ENCODE data around the gene MARCHF11. TPM values are rescaled to one million over a fixed set of nuclear protein-coding genes. Genes with fewer than 3 reads are reported as not detected.

MARCHF11 gene
- total and polyA plus RNA-seq, 2 of the 4 experiments (the other 2 are of a cell fraction): not detected

- intact Hi-C loops (cut with micrococcal nuclease): no loop called here
Observed at GRCh38 chr5:16074358-16074757, 105.2 kb downstream of the MARCHF11 start.

More at GRCh38 chr5:16074358-16074757, 105.2 kb downstream of the MARCHF11 start:
- Histone ChIP-seq H2BK20ac (ENCODE audit: low read depth, low read length) (no peak overlapping the region), H4K5ac (ENCODE audit: low read depth, low read length) (no peak overlapping the region), H3K79me1 (ENCODE audit: low read depth in 1 of 2, low read length in 2 of 2) (no peaks in the 10 kb centered on the region), H3K4me1 (ENCODE audit: control insufficient read depth, insufficient read depth, low read length) (no peaks in the 10 kb centered on the region), H3K27ac (ENCODE audit: insufficient read depth, low read length) (no peak overlapping the region), H4K20me1 (ENCODE audit: insufficient read depth, low read length) (no peaks in the 10 kb centered on the region), H3K14ac (replicated peaks; ENCODE audit: low read depth, low read length) (no peak overlapping the region), H3K9ac (ENCODE audit: low read depth, low read length) (no peak overlapping the region), H2AK9ac (replicated peaks; ENCODE audit: low read depth, low read length, poor library complexity) (no peak overlapping the region), H3K36me3 (ENCODE audit: control insufficient read depth, insufficient read depth, low read length) (no peaks in the 10 kb centered on the region), H2BK120ac (ENCODE audit: low read depth, low read length) (no peak overlapping the region), H3K9me1 (ENCODE audit: insufficient read depth, low read length) (no peaks in the 10 kb centered on the region), H4K8ac (ENCODE audit: low read depth in 2 of 2, low read length in 2 of 2) (no peak overlapping the region), H2AK5ac (ENCODE audit: low read depth, low read length) (no peak overlapping the region), H3K4ac (ENCODE audit: low read depth, low read length) (no peak overlapping the region), H3K4me2 (ENCODE audit: low read depth, low read length) (no peak overlapping the region), H3K4me3 (ENCODE audit: insufficient read depth, low read depth, low read length) (no peak overlapping the region), H2BK5ac (ENCODE audit: low read depth, low read length, poor library complexity, severe bottlenecking) (no peak overlapping the region), H2AFZ (replicated peaks; ENCODE audit: low read length, poor library complexity) (no peak overlapping the region), H2BK15ac (ENCODE audit: low read depth, low read length) (no peak overlapping the region), H3K9me3 (ENCODE audit: control insufficient read depth, insufficient read depth, low read length) (no peaks in the 10 kb centered on the region), H3K18ac (ENCODE audit: low read depth, low read length) (no peak overlapping the region), H3K23ac (ENCODE audit: low read depth, low read length) (no peak overlapping the region), H3K27me3 (ENCODE audit: control insufficient read depth, insufficient read depth, low read length) (no peaks in the 10 kb centered on the region), H4K91ac (ENCODE audit: insufficient read depth, low read depth, low read length) (no peak overlapping the region), H3K56ac (ENCODE audit: extremely low read depth, insufficient read depth, low read length) (no peak overlapping the region)
- in situ Hi-C loops (cut with MboI; ENCODE audit: low sequenced_read_pairs): no loop called here
- no peak for TF ChIP-seq FOS (IDR thresholded peaks at IDR 0.05; ENCODE audit: low read depth, low read length)
- no peak for TF ChIP-seq NFE2L2 (IDR thresholded peaks at IDR 0.05; ENCODE audit: low read depth, low read length)
- no peak for TF ChIP-seq BHLHE40 (IDR thresholded peaks at IDR 0.05; ENCODE audit: low read depth, low read length)
- no peak for TF ChIP-seq CEBPB (IDR thresholded peaks at IDR 0.05; ENCODE audit: low read depth, low read length)
- no peak for TF ChIP-seq RAD21 (IDR thresholded peaks at IDR 0.05; ENCODE audit: low read length)
- TF ChIP-seq POLR2A (IDR thresholded peaks at IDR 0.05; ENCODE audit: low read depth, low read length): no peak
- no peak for TF ChIP-seq RFX5 (IDR thresholded peaks at IDR 0.05; ENCODE audit: low read depth, low read length)
- TF ChIP-seq USF2 (IDR thresholded peaks at IDR 0.05; ENCODE audit: low read depth, low read length): no peak
- no peak for TF ChIP-seq MXI1 (IDR thresholded peaks at IDR 0.05; ENCODE audit: borderline replicate concordance, low read depth, low read length)
- TF ChIP-seq MAZ (IDR thresholded peaks at IDR 0.05; ENCODE audit: borderline replicate concordance, low read depth, low read length): no peak
- TF ChIP-seq ELK1 (IDR thresholded peaks at IDR 0.05; ENCODE audit: borderline replicate concordance, low read depth, low read length): no peak
- no peak for TF ChIP-seq MAFK (IDR thresholded peaks at IDR 0.05; ENCODE audit: low read depth, low read length)
- TF ChIP-seq RCOR1 (IDR thresholded peaks at IDR 0.05; ENCODE audit: insufficient replicate concordance, low read length): no peak
- no peak for TF ChIP-seq CHD1 (IDR thresholded peaks at IDR 0.05; ENCODE audit: low read depth, low read length)
- TF ChIP-seq CTCF (conservative IDR thresholded peaks at IDR 0.05; ENCODE audit: low read depth, low read length): no peak
- no TSS peak for BruUV-seq (replicated peaks)
- ChIA-PET POLR2A (ENCODE audit: unreplicated experiment) (no interaction called here), CTCF (no interaction called here)
- WGBS, 2 experiments (ENCODE audit: extremely low coverage in 2 of 2, insufficient read length in 1 of 2): 20% methylated on average over 1 of the region's 4 CpGs; no CpG with 5 or more reads in 1 of the 2 experiments
- dilution Hi-C loops (cut with HindIII; ENCODE audit: low sequenced_read_pairs, unreplicated experiment): no loop called here
- DNase-seq (no peak), ATAC-seq (ENCODE audit: low read depth) (no peak)
